ENCODE data around the gene AFAP1.

The AFAP1 gene

DNA sequence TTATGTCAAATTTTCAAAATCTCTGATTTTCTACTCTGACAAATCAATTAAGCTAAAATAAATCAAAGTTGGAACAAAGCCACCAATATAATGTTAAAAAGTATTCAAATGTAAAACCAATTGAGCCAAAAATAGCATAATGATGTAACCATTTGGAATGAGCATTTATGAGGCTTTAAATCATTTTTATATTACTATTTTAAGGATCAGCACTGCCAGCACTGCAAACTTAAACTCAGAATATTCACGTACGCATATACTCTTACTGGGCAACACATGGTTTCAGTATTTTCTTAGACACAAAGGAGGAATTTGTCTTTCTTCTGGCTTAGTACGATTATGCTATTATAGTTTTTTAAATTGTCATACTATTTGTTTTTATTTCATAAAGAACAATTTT is 52.2 kb downstream of the AFAP1 start:
- no peak for DNase-seq

- no peak for DNase-seq
Measured at GRCh38 chr4:7886007-7886973, 53.4 kb downstream of the AFAP1 start.

DNA sequence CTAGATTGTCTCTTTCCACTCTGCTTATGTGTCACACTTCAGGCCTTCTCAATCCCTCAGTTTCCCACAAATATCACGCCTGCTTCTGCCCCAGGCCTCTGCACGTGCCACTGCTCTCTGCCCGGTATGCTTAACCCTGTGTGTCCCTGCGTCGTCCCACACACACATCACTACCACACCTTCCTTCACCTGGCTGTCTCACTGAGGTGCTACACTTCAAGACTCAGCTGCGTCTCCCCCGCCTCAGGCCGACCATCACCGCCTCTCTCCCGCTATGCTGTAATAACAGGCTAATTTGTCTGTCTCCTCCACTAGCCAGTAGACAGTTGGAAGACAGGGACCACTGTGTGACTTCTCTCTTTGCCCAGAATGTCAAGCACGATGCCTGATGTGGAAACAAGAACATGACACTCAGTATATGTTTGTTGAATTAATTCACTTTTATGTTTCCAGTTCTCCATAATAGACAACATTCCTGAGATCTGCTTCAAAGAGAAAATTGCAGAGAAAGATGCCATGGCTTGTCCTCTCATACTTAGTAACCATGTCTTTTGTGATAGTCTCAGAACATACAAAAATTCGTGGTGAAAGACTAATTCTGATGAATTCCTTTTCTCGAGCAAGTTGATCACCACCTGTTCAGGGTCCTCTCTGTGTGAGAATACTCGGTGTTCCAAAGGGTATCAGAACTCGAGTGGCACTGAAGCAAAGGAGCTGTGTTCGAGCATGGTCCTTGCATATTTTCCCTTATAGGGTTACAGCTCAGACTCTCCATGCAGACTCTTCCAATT is 54.2 kb downstream of the AFAP1 start:
- no peak for DNase-seq

- DNase-seq, result no peak
Measured at GRCh38 chr4:7880683-7881082, 59.0 kb downstream of the AFAP1 start.

GRCh38 chr4:7879127-7879526 is 60.5 kb downstream of the AFAP1 start:
- no peak for DNase-seq

DNA sequence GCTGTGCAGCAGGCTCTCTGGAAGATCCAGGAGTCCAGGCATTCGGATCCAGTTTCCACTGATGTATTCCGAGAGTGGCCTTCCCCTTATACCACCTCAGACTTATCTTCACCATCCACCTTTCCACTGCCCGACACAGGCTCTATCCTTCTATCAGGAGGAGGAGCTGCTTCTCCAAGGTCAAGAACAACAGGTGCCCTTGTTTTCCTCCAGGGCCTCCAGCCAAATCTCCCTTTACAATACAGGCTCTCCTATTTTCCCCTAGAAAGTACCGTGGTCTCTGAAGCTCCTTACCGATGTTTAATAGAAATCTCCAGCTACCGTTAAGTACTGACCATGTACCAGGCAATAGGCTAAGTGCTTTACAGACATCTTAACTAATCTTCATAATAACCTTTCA is 61.3 kb downstream of the AFAP1 start:
- DNase-seq, result no peak

DNA sequence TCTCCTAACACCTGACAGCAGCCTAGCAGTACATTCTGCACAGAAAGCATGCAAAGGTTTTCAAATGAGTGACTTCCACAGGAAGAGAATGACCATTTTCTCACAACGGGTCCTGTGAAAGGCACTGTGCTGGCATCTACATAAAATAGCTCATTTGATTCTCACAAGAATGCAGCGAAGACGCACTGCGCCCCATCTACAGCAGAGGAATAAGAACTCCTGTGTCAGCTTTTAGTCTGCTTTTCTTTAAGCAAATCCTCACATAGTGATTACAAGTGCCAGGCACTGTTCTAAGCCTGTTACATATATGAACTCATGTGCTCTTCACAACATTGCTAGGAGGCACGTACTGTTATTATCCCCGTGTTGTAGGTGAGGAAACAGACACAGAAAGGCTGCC is 62.5 kb downstream of the AFAP1 start:
- no peak for DNase-seq

- no peak for DNase-seq
Measured at GRCh38 chr4:7876201-7876875, 63.3 kb downstream of the AFAP1 start.

GRCh38 chr4:7874838-7875237 is 64.8 kb downstream of the AFAP1 start:
- no peak for DNase-seq

GRCh38 chr4:7873881-7874280 is 65.8 kb downstream of the AFAP1 start:
- DNase-seq, result no peak

- DNase-seq, result no peak
Measured at GRCh38 chr4:7872264-7872771, 67.3 kb downstream of the AFAP1 start.

DNA sequence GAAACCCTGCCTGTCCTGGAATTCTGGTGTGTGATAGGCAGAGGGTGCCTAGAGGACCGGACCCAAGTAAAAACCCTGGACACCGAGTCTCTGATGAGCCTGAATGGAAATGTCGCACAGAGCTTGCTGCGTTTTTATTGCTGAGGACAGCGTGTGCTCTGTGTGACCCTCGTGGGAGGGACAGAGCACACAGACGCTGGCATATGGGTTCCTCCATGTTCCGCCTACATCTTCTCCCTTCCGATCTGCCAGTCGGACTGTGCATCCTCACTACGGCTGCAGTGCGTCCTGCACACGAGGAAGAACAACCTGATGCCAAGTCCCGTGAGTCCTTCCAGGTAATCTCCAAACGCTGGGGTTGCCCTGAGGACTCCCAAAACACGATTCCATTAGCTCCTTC is 68.3 kb downstream of the AFAP1 start:
- no peak for DNase-seq

DNA sequence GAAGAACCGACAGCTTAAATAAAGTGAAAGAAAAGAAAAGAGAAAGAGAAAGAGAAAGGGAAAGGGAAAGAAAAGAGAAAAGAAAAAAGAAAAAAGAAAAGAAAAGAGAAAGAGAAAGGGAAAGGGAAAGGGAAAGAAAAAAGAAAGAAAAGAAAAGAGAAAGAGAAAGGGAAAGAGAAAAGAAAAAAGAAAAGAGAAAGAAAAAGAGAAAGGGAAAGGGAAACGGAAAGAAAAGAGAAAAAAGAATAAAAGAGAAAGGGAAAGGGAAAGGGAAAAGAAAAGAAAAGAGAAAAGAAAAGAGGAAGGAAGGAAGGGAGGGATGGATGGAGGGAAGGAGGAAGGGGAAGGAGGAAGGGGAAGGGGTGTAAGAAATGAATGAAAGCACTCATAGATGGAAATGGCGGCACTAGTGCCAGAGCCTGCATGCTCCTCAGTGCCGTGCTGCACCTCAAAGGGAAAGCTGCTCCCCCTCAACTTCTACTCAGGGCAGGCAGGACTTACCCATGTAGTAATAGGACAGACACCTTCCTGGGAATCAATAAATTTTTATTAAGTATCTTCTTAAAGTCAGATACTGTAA is 70.7 kb downstream of the AFAP1 start:
- DNase-seq, result no peak

DNA sequence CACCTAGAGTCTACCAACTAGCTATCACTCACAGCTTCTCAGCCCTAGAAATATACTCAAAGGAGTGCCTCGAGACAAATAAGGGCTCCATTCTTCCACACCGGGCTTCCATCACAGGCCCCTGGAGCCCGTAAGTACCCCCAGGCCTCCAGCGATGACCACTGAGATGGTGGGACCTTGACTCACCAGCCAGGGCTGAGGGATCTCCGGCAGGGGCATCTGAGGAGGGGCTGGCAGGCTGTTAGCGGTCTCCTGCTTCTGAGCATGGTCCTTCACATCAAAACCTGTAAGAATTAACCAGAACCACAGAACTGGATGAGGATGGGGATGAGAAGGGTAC is 71.3 kb downstream of the AFAP1 start:
- DNase-seq, result no peak

DNA sequence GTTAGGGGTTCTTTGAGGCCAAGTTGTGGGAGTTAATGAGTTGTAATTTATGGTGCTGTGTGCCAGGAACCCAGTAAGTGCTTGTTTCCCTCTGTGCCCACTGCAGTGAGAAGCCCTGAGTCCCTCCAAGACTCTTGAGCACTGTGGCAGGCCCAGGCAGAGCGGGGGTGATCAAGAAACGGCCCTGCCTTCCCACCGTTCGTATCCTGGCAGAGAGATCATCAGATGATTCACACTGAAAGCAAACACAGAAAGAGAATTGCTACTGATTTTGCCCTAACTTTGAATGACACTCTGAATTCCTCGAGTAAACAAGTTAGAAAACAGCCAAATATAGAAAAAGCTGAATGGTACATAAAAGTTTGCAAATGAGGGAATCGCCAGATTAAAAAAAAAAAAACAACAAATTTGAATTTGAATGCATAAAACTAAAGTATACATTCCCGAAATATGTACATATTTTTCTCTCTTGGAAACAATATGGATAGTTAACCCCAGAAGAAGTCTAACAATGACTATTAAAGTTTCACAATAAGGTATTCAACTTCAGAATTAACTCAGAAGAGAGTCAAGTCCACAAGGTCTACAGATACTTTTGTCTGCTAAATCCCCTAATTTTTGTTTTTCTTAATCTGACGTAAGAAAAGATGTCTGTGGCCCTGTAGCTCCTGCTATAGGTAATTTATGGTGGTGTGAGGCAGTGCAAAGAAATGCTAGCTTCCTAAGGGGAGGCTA is 71.8 kb downstream of the AFAP1 start:
- DNase-seq, result no peak

DNA sequence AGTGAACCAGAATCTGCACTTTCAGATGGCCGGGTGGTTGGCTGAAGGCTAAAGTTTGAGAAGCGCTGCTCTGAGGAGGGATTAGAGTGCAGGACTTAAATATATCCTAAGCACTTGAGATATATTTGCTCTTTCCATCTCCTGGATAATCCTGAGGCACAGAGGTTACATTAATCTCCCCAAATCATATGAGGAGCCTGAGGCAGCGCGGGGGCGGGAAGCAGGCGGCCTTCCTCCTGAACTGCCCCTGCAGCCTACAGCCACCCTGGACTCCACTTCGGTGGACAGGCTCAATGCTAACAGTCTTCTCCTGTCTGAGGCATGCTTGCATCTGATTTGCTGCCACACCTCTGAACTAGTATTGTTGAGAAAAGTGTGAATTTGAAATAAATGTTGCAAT is 72.5 kb downstream of the AFAP1 start:
- DNase-seq, result no peak

GRCh38 chr4:7865533-7865932 is 74.1 kb downstream of the AFAP1 start:
- no peak for DNase-seq

DNA sequence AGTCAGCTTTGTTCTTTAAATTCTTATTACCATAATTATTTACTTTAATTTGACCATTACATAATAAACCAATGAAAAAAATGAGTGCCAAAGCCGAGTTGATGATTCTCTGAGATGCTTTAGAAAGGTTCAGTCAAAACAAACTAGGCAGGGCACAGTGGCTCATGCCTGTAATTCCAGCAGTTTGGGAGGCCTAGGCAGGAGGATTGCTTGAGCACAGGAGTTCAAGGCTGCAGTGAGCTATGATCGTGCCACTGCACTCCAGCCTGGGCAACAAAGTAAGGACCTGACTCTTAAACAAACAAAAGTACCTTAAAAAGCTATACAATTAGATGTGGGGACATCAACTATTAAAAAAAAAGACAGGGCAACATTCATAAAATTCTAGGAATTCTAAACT is 75.0 kb downstream of the AFAP1 start:
- DNase-seq, result no peak

GRCh38 chr4:7863911-7864681 is 75.6 kb downstream of the AFAP1 start:
- no peak for DNase-seq

DNA sequence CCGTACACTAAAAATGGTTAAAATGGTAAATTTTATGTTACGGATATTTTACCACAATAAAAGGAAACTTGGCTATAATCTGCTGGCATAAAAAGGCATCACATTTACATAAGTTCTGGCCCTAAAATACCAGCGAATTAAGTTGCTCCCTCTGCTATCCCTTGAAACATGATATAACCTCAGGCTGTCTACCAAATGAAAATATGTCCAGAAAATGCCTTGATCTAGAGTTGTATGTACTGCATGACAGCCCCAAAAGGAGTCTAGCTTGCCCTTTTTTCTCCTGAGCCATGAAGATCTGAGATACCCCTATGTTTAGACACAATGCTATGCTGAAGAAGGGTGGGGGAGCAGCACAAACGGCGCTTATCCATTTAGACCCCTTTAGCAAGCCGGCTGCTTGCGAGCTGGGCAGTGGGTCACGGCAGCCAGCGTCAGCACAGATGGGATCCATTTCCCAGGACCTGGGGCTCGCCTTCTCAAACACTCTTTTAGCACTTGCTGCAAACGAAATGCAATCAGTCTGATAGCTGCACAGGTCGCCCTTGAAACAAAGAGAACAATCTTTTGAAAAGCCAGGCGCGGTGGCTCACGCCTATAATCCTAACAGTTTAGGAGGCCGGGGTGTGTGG is 77.0 kb downstream of the AFAP1 start:
- DNase-seq, result no peak

GRCh38 chr4:7861440-7861881 is 78.2 kb downstream of the AFAP1 start:
- no peak for DNase-seq
